Measurements from ENCODE around the gene OGFOD3.
"Not testable (repeated sequence)": the region's sequence is repeated elsewhere in the genome, so short reads cannot be mapped to it uniquely, and the experiment has no call there.

Gene OGFOD3

GRCh38 chr17:82386881-82387704 is 31.3 kb downstream of the OGFOD3 start:
- ATAC-seq = no peak
- DNase-seq = no peak

DNA sequence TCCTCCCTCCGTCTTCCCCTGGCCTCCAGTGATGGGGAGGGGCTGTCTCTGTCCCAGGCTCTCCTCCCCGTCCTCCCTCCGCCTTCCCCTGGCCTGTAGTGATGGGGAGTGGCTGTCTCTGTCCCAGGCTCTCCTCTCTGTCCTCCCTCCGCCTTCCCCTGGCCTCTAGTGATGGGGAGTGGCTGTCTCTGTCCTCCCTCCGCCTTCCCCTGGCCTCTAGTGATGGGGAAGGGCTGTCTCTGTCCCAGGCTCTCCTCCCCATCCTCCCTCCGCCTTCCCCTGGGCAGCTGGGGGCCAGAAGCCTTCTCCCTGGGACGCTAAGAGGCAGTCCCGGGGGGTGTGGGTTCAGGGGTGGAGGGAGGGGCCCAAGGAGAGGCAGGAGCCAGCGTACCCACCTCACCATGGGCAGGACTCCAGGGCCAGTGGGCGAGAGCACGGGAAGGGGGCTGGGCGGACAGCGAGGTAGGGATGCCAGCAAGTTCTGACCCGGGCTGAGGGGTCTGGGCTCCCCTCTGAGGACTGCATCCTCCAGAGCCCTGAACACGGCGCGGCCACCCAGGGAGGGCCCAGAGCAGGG is 32.0 kb downstream of the OGFOD3 start:
- no peak for DNase-seq
- no peak for ATAC-seq

- ATAC-seq (no peak), DNase-seq (no peak)
Measured at GRCh38 chr17:82385559-82386254, 32.7 kb downstream of the OGFOD3 start.

GRCh38 chr17:82384730-82385481 is 33.5 kb downstream of the OGFOD3 start:
- DNase-seq = no peak

GRCh38 chr17:82384051-82384729 is 34.2 kb downstream of the OGFOD3 start:
- DNase-seq (no peak), ATAC-seq (no peak)

More at GRCh38 chr17:82384730-82385481, 33.5 kb downstream of the OGFOD3 start:
- ATAC-seq = no peak

DNA sequence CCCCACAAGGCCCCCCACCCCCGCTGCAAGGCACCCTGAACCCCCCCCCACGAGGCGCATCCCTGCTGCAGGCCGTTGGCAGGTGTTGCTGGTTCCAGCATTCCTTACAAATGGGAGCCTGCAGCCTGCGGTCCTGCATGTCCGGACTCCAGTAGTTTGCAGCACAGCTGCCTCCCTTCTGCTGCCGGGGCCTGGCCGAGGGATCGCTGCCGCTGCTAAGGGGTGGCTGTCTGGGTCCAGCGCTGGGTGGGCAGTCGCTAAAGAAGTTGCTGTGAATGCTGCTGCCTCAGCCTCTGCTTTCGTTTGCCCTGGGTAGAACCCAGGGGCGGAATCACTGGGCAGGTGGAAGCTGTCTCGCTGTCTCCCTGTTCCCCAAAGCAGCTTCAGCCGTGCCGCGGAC is 35.0 kb downstream of the OGFOD3 start:
- ATAC-seq = no peak
- DNase-seq = no peak

DNA sequence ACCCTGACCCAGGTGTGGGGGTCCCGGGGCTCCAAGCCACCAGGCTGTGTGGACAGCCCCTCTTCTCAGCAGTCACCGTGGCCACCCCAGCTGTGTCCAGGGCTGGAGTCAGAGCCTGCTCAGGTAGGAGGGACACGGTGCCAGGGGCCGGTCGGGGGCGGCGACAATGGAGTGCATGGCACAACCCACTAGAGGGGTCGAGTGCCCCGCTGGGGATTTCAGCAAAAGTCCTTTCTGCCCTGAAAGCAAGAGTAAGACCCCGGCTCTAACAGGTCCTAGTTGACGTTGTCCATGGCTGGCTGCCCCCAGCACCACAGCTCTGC is 35.5 kb downstream of the OGFOD3 start:
- no peak for DNase-seq

GRCh38 chr17:82382220-82382932 is 36.0 kb downstream of the OGFOD3 start:
- DNase-seq = not testable (repeated sequence)

More for the DNA sequence above, 35.5 kb downstream of the OGFOD3 start:
- no peak for ATAC-seq

DNA sequence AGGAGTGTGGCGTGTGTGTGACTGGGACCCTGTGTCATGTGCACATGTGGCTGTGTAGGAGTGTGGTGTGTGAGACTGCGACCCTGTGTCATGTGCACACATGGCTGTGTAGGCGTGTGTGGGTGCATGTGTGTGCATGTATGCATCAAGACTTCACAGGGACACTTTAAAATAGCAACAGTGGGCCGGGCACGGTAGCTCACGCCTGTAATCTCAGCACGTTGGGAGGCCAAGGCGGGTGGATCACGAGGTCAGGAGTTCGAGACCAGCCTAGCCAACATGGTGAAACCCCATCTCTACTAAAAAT is 36.7 kb downstream of the OGFOD3 start:
- ATAC-seq, DNase-seq: not testable (repeated sequence)

More at GRCh38 chr17:82382220-82382932, 36.0 kb downstream of the OGFOD3 start:
- not testable (repeated sequence) for ATAC-seq

GRCh38 chr17:82380860-82381702 is 37.3 kb downstream of the OGFOD3 start:
- ATAC-seq (no peak), DNase-seq (no peak)

DNA sequence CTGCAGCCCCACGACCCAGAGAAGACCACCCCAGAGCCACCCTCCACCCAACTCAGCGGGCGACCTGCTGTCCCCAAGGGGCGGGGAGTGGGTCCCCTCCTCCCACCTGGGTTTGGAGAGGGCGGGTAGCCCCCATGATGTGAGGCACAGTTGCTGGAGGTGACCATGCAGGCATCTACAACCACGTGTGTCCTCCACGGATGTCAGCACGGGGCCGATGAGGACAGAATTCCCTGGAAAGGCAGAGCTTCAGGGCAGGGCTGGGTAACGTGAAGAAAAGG is 39.7 kb downstream of the OGFOD3 start:
- ATAC-seq = no peak
- DNase-seq = no peak

DNA sequence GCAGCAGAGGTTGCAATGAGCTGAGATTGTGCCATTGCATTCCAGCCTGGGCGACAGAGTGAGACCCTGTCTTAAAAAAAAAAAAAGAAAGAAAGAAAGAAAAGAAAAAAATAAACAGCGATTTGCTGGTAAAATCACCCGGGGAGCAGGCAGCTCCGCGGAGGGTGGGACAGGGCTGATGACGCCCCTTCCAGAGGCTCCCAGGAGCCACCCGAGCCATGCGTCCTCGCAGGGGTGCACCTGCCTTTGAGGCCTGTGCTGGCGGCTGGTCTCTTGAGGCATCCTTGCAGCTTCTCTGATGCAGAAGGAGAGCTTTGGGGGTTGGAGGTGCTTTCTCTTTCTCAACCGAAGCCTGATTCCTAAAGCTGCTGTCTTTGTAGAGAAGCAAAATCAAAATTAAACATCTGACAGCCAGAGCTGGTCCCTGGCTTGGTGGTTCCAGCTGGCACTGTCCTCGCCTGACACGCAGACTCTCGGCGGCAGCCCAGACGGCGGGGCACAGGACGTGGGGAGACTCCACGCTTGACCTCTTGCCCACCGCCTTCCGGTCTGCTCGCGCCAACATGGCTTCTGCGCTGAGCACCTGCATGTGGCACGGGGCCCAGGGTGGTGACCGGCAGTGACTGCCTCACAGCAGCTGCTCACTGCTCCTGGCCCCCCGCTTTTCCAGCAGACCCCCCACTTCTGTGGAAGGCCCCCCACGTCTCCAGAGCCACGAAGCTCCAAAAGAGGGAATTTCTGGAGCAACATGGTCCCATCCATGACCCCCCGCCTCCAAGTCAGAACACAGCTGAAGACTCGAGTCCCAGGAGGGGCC is 40.3 kb downstream of the OGFOD3 start:
- ATAC-seq (no peak), DNase-seq (no peak)

DNA sequence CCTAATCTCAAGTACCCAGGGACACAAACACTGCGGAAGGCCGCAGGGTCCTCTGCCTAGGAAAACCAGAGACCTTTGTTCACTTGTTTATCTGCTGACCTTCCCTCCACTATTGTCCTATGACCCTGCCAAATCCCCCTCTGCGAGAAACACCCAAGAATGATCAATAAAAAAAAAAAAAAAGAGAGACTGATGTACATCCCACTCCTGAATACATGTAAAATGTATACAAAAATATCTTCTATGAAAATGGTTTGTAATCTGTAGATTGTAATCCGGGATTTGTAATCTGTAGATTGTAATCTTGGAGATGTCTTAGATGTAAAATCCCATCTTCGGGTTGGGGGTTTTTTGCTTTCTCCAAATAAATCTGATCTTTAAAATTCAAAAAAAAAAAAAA is 41.1 kb downstream of the OGFOD3 start:
- DNase-seq, ATAC-seq: not testable (repeated sequence)

DNA sequence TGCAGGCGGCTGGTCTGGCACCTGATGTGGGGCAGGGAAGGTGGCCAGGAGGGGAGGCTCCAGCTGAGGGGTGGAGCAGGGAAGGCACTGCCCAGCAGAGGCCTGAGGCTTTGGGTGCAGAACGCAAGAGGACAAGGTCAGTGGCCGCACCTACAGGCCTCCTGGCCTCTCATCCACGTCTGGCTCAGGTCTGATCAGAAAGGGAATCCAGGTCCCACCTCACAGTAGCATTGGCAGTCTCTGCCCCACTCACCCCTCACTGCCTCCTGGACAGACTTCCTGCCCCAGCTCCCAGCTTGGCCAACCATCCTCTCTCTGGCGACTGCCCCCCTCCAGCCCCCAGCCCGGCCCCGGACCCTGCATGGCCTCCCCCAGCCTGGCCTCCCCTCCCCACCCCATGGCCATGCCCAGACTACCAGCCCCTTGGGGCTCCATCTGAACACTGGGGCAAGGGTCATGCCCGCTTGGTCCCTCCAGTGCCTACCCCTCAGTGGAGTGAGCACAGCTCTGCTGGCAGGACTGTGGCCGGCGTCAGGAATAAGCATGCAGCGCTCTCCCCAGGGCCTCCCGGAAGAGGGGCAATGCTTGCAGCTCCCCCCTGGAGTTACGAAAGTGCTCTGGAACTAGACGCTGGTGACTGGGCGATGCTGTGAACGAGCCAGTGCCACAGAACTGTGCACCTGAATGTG is 42.2 kb downstream of the OGFOD3 start:
- ATAC-seq (no peak), DNase-seq (no peak)

GRCh38 chr17:82375359-82376041 is 42.9 kb downstream of the OGFOD3 start:
- no peak for DNase-seq
- no peak for ATAC-seq

DNA sequence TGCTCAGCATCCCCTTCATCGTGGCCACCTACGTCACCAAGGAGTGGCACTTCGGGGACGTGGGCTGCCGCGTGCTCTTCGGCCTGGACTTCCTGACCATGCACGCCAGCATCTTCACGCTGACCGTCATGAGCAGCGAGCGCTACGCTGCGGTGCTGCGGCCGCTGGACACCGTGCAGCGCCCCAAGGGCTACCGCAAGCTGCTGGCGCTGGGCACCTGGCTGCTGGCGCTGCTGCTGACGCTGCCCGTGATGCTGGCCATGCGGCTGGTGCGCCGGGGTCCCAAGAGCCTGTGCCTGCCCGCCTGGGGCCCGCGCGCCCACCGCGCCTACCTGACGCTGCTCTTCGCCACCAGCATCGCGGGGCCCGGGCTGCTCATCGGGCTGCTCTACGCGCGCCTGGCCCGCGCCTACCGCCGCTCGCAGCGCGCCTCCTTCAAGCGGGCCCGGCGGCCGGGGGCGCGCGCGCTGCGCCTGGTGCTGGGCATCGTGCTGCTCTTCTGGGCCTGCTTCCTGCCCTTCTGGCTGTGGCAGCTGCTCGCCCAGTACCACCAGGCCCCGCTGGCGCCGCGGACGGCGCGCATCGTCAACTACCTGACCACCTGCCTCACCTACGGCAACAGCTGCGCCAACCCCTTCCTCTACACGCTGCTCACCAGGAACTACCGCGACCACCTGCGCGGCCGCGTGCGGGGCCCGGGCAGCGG is 43.6 kb downstream of the OGFOD3 start:
- ATAC-seq (no peak), DNase-seq (no peak)

DNA sequence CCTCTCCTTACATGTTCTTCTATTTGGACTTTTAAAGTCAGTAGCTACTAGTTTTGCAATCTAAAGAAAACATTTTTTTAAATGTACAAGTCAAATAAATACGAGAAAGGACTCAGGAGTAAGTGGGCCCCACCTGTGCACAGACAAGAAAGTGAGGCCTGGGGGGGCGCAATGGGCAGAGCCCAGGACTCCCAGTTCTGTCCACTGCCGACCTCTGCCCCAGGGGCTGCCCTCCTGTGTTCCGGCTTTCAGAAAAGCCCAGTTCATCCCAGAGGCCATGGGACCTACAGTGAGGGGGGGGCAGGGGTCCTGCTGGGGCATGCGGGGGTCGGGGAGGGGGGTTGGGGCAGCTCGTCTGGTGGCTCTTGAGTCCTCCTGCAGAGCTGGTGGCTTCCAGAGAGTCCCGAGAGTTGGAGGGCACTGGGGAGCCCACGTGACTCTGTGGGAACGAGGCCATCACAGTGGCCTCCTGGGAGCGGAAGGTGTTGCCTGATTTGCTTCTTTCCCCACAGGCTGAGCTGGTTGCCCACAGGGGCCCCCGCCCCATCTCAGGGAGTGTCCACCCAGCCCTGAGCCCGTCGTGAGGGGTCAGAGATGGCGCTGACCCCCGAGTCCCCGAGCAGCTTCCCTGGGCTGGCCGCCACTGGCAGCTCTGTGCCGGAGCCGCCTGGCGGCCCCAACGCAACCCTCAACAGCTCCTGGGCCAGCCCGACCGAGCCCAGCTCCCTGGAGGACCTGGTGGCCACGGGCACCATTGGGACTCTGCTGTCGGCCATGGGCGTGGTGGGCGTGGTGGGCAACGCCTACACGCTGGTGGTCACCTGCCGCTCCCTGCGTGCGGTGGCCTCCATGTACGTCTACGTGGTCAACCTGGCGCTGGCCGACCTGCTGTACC is 44.4 kb downstream of the OGFOD3 start:
- DNase-seq = no peak

More for the DNA sequence above, 44.4 kb downstream of the OGFOD3 start:
- no peak for ATAC-seq

All from stimulated activated naive CD8-positive, alpha-beta T cell treated with anti-CD3 and anti-CD28 coated beads, Interleukin-15, Interleukin-2, amounts not matched to agents 100 U/mL and 50 U/mL, for 24 hours (primary cell).